ACC112 (cell line): ENCODE results near the gene HDAC4.

Source experiments
- H2AFZ ChIP-seq: fragments of 200-600 bp; sonication (generic); one replicate; pipeline ENCODE4 v1.6.0; 2017; ENCODE audit warnings: antibody characterized with exemption, low read length; ENCODE audit not compliant: unreplicated experiment
- H3K27ac ChIP-seq: fragments of 200-600 bp; sonication (generic); 2 replicates; pipeline ENCODE4 v1.5.1; 2014; ENCODE audit warnings: low read depth, mild to moderate bottlenecking, antibody characterized with exemption, low read length, moderate library complexity
- H3K27me3 ChIP-seq: fragments of 200-600 bp; sonication (generic); 2 replicates; pipeline ENCODE4 v1.6.1; 2014; ENCODE audit warnings: mild to moderate bottlenecking, antibody characterized with exemption, low read length, moderate library complexity, mixed read lengths; ENCODE audit not compliant: insufficient read depth
- H3K36me3 ChIP-seq: fragments of 200-600 bp; sonication (generic); 2 replicates; pipeline ENCODE4 v1.6.1; 2016; ENCODE audit warnings: mild to moderate bottlenecking, antibody characterized with exemption, low read length, moderate library complexity, mixed read lengths; ENCODE audit not compliant: insufficient read depth
- H3K4me1 ChIP-seq: fragments of 200-600 bp; sonication (generic); one replicate; pipeline ENCODE4 v1.6.1; 2016; ENCODE audit warnings: low read length, mixed read lengths; ENCODE audit not compliant: insufficient read depth, unreplicated experiment, control insufficient read depth
- H3K4me3 ChIP-seq: fragments of 200-600 bp; sonication (generic); 2 replicates; pipeline ENCODE4 v1.5.1; 2014; ENCODE audit warnings: mild to moderate bottlenecking, low read depth, low read length
- H3K79me2 ChIP-seq: fragments of 200-600 bp; sonication (generic); one replicate; pipeline ENCODE4 v1.6.0; 2016; ENCODE audit warnings: low read length; ENCODE audit not compliant: control insufficient read depth, unreplicated experiment, insufficient read depth

The HDAC4 gene

GRCh38 chr2:239199041-239199768, 201.6 kb downstream of the HDAC4 start:
- Histone ChIP-seq H3K4me3 (no peak overlapping the region), H3K79me2 (no peaks in the 10 kb centered on the region), H3K27ac (no peak overlapping the region), H3K36me3 (no peaks in the 10 kb centered on the region), H2AFZ (no peak overlapping the region), H3K4me1 (no peaks in the 10 kb centered on the region), H3K27me3 (no peaks in the 10 kb centered on the region)

GRCh38 chr2:239198221-239198620, 202.6 kb downstream of the HDAC4 start:
- H2AFZ ChIP-seq = no peak overlapping the region

GRCh38 chr2:239197146-239197545, 203.7 kb downstream of the HDAC4 start:
- H3K4me3 ChIP-seq = no peak overlapping the region
- no peaks in the 10 kb centered on the region for H3K79me2 ChIP-seq
- no peak overlapping the region for H3K27ac ChIP-seq
- no peaks in the 10 kb centered on the region for H3K36me3 ChIP-seq
- no peaks in the 10 kb centered on the region for H3K27me3 ChIP-seq
- H3K4me1 ChIP-seq = no peaks in the 10 kb centered on the region
- no peak overlapping the region for H2AFZ ChIP-seq

More at GRCh38 chr2:239198221-239198620, 202.6 kb downstream of the HDAC4 start:
- Histone ChIP-seq H3K27ac (no peak overlapping the region), H3K27me3 (no peaks in the 10 kb centered on the region), H3K36me3 (no peaks in the 10 kb centered on the region), H3K79me2 (no peaks in the 10 kb centered on the region), H3K4me1 (no peaks in the 10 kb centered on the region), H3K4me3 (no peak overlapping the region)

GRCh38 chr2:239196474-239197021, 204.3 kb downstream of the HDAC4 start:
- Histone ChIP-seq H3K27me3 (no peaks in the 10 kb centered on the region), H3K4me1 (no peaks in the 10 kb centered on the region), H3K36me3 (no peaks in the 10 kb centered on the region), H3K4me3 (no peak overlapping the region), H2AFZ (no peak overlapping the region), H3K79me2 (no peaks in the 10 kb centered on the region), H3K27ac (no peak overlapping the region)

- no peak overlapping the region for H3K27ac ChIP-seq
- H3K79me2 ChIP-seq = no peaks in the 10 kb centered on the region
- H3K4me3 ChIP-seq = no peak overlapping the region
- H3K4me1 ChIP-seq = no peaks in the 10 kb centered on the region
- no peak overlapping the region for H2AFZ ChIP-seq
- H3K36me3 ChIP-seq = no peaks in the 10 kb centered on the region
- no peaks in the 10 kb centered on the region for H3K27me3 ChIP-seq
Measured at GRCh38 chr2:239195992-239196391, 204.8 kb downstream of the HDAC4 start.

- Histone ChIP-seq H3K4me1 (no peaks in the 10 kb centered on the region), H3K4me3 (no peak overlapping the region), H3K36me3 (no peaks in the 10 kb centered on the region), H2AFZ (no peak overlapping the region), H3K27ac (no peak overlapping the region), H3K27me3 (no peaks in the 10 kb centered on the region), H3K79me2 (no peaks in the 10 kb centered on the region)
Measured at GRCh38 chr2:239195318-239195871, 205.4 kb downstream of the HDAC4 start.

GRCh38 chr2:239194731-239195317, 206.0 kb downstream of the HDAC4 start:
- H3K27ac ChIP-seq = no peak overlapping the region
- no peak overlapping the region for H3K4me3 ChIP-seq
- no peaks in the 10 kb centered on the region for H3K27me3 ChIP-seq
- H3K4me1 ChIP-seq = no peaks in the 10 kb centered on the region
- H2AFZ ChIP-seq = no peak overlapping the region
- no peaks in the 10 kb centered on the region for H3K79me2 ChIP-seq
- no peaks in the 10 kb centered on the region for H3K36me3 ChIP-seq

GRCh38 chr2:239193925-239194677, 206.7 kb downstream of the HDAC4 start:
- Histone ChIP-seq H3K79me2 (no peaks in the 10 kb centered on the region), H3K4me1 (no peaks in the 10 kb centered on the region), H3K27me3 (no peaks in the 10 kb centered on the region), H3K27ac (no peak overlapping the region), H2AFZ (no peak overlapping the region), H3K36me3 (peaks cover 4% of the 10 kb centered on the region; the same call in 1 of the 2 replicates), H3K4me3 (no peak overlapping the region)

- Histone ChIP-seq H3K36me3 (peaks cover 10% of the 10 kb centered on the region; the same call in 1 of the 2 replicates), H2AFZ (no peak overlapping the region), H3K79me2 (no peaks in the 10 kb centered on the region), H3K27me3 (no peaks in the 10 kb centered on the region), H3K4me3 (no peak overlapping the region), H3K4me1 (no peaks in the 10 kb centered on the region), H3K27ac (no peak overlapping the region)
Measured at GRCh38 chr2:239193401-239193811, 207.4 kb downstream of the HDAC4 start.

GRCh38 chr2:239192975-239193374, 207.8 kb downstream of the HDAC4 start:
- peaks cover 13% of the 10 kb centered on the region; the same call in 1 of the 2 replicates for H3K36me3 ChIP-seq
- H3K4me1 ChIP-seq = no peaks in the 10 kb centered on the region
- H3K79me2 ChIP-seq = no peaks in the 10 kb centered on the region
- no peak overlapping the region for H3K27ac ChIP-seq
- no peak overlapping the region for H2AFZ ChIP-seq
- H3K4me3 ChIP-seq = no peak overlapping the region
- no peaks in the 10 kb centered on the region for H3K27me3 ChIP-seq
